Keratinocyte (primary cell): ENCODE data around the gene LPCAT2. TPM values are rescaled to one million over a fixed set of nuclear protein-coding genes. Genes with fewer than 3 reads are reported as not detected.

ENCODE experiments used
- DNase-seq: peaks from one replicate; pipeline ENCODE4 v3.0.0-alpha.2; 2011; ENCODE audit warnings: low read depth, missing footprints, low spot score
- FAIRE-seq: peaks from 2 replicates; lab custom pipeline; 2011; peaks lifted over from hg19 to GRCh38; lab: Jason Lieb, UNC
- H2AFZ ChIP-seq: 2 replicates; pipeline ENCODE4 v1.6.0; 2012; ENCODE audit warnings: low read length, control low read depth, inconsistent platforms; ENCODE audit not compliant: control insufficient read depth
- H3K27ac ChIP-seq: 2 replicates; pipeline ENCODE4 v1.5.1; 2011; ENCODE audit warnings: low read length; ENCODE audit not compliant: control insufficient read depth, insufficient read depth
- H3K27me3 ChIP-seq: 3 replicates; pipeline ENCODE4 v1.6.0; 2011; ENCODE audit warnings: low read length; ENCODE audit not compliant: control insufficient read depth, insufficient read depth; ENCODE audit errors: extremely low read depth
- H3K36me3 ChIP-seq, 2 experiments: 2 replicates in 1 of 2; 3 replicates in 1 of 2; pipeline ENCODE4 v1.5.1; 2011; ENCODE audit warnings: low read length in 2 of 2, mild to moderate bottlenecking in 1 of 2; ENCODE audit not compliant: control insufficient read depth in 2 of 2, insufficient read depth in 2 of 2; ENCODE audit errors: extremely low read depth in 1 of 2
- H3K4me1 ChIP-seq: 3 replicates; pipeline ENCODE4 v1.5.1; 2011; ENCODE audit warnings: low read length; ENCODE audit not compliant: control insufficient read depth, insufficient read depth; ENCODE audit errors: extremely low read depth
- H3K4me2 ChIP-seq: 3 replicates; pipeline ENCODE4 v1.6.0; 2011; ENCODE audit warnings: low read depth, low read length; ENCODE audit not compliant: control insufficient read depth, insufficient read depth; ENCODE audit errors: extremely low read depth
- H3K4me3 ChIP-seq, 3 experiments: fragments of 200-600 bp in 1 of 3; sonication (generic) in 1 of 3; 2 replicates in 2 of 3; 3 replicates in 1 of 3; pipeline ENCODE4 v1.5.1; 2011 to 2016; ENCODE audit warnings: low read length in 3 of 3, mild to moderate bottlenecking in 3 of 3, control low read depth in 2 of 3, inconsistent platforms in 1 of 3, low read depth in 1 of 3, mixed read lengths in 1 of 3, mixed run types in 1 of 3, moderate library complexity in 1 of 3; ENCODE audit not compliant: control insufficient read depth in 2 of 3, insufficient read depth in 2 of 3; ENCODE audit errors: extremely low read depth in 1 of 3
- H3K79me2 ChIP-seq: 2 replicates; pipeline ENCODE4 v1.6.0; 2012; ENCODE audit warnings: low read length; ENCODE audit not compliant: control insufficient read depth, insufficient read depth
- H3K9ac ChIP-seq: 3 replicates; pipeline ENCODE4 v1.6.0; 2011; ENCODE audit warnings: low read length; ENCODE audit not compliant: control insufficient read depth, insufficient read depth; ENCODE audit errors: extremely low read depth
- H3K9me1 ChIP-seq: 3 replicates; pipeline ENCODE4 v1.6.0; 2011; ENCODE audit warnings: low read length; ENCODE audit not compliant: control insufficient read depth, insufficient read depth; ENCODE audit errors: extremely low read depth
- H3K9me3 ChIP-seq: 2 replicates; pipeline ENCODE4 v1.5.1; 2012; ENCODE audit warnings: low read depth, low read length; ENCODE audit not compliant: control insufficient read depth
- H4K20me1 ChIP-seq: 3 replicates; pipeline ENCODE4 v1.6.0; 2011; ENCODE audit warnings: low read length; ENCODE audit not compliant: control insufficient read depth, insufficient read depth; ENCODE audit errors: extremely low read depth
- EZH2 ChIP-seq: IDR thresholded peaks from one replicate; pipeline ENCODE4 v1.6.1; 2012; ENCODE audit warnings: inconsistent platforms, mild to moderate bottlenecking, low read length, moderate library complexity
- dilution Hi-C: fragments of 300-500 bp; cut with MboI; formaldehyde crosslinking; loops from one replicate; pipeline ENCODE4 v1.7.0; 2020; ENCODE audit warnings: low sequenced_read_pairs; ENCODE audit not compliant: extremely low pct_ligation_motif_present
- polyA plus RNA-seq, 5 experiments: library from polyadenylated mRNA; depleted of rRNA in 3 of 5; stranded (reverse) in 3 of 5; stranded (forward) in 1 of 5; unstranded in 1 of 5; fragments of >200 nt; gene quantifications; 1 replicate in 1 of 5; 2 replicates in 3 of 5; 3 replicates in 1 of 5; pipeline versions ENCODE4 v1.2.1 to v1.2.3, GENCODE V29; 2011 to 2012; ENCODE audit warnings: missing spikeins in 2 of 5, low read depth in 1 of 5, low replicate concordance in 1 of 5
- TF ChIP-seq, protein P1 (sequence below), 3 experiments: IDR thresholded peaks in 1 of 3; conservative IDR thresholded peaks in 1 of 3; optimal IDR thresholded peaks in 1 of 3; 2 replicates in 2 of 3; 3 replicates in 1 of 3; pipeline versions ENCODE3 to v1.5.1; 2011; ENCODE audit warnings: low read length in 3 of 3, mild to moderate bottlenecking in 3 of 3, moderate library complexity in 2 of 3, control low read depth in 1 of 3, inconsistent platforms in 1 of 3; ENCODE audit not compliant: insufficient read depth in 2 of 3; ENCODE audit errors: extremely low read depth in 1 of 3

The LPCAT2 gene
- polyA plus RNA-seq, 1 donor (not counting 4 experiments of a cell fraction or from before 2014, with no cell fraction given), result 54.4 TPM

DNA sequence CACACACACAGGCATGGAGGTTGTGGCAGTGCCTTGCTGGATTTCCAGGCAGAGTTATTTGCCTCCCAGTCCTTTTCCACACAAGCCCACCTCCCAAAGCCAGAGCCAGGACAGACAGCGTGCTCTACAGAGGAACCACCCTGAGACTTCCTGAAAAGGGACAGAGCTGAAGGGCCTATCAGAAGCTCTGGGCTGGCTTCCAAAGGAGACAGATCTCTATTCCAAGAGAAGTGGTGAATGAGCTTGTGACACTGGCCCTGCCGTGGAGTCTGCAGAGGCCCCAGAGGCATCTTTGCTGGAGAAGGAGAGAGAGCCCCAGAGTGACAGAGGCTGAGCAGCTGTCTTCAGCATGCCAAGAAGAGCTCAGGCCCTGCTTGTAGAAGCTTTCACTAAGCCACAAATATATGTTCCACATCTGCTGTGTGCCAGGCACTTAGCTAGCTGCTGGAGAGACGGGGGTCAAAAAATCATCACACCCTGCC lies 8.3 kb upstream of the LPCAT2 start:
- no peaks in the 10 kb centered on the region for H3K36me3 ChIP-seq
- peak overlapping the region; percentile 65 for H3K9ac ChIP-seq
- no peaks in the 10 kb centered on the region for H3K27me3 ChIP-seq
- no peaks in the 10 kb centered on the region for H3K9me1 ChIP-seq
- TF ChIP-seq, protein P1, sequence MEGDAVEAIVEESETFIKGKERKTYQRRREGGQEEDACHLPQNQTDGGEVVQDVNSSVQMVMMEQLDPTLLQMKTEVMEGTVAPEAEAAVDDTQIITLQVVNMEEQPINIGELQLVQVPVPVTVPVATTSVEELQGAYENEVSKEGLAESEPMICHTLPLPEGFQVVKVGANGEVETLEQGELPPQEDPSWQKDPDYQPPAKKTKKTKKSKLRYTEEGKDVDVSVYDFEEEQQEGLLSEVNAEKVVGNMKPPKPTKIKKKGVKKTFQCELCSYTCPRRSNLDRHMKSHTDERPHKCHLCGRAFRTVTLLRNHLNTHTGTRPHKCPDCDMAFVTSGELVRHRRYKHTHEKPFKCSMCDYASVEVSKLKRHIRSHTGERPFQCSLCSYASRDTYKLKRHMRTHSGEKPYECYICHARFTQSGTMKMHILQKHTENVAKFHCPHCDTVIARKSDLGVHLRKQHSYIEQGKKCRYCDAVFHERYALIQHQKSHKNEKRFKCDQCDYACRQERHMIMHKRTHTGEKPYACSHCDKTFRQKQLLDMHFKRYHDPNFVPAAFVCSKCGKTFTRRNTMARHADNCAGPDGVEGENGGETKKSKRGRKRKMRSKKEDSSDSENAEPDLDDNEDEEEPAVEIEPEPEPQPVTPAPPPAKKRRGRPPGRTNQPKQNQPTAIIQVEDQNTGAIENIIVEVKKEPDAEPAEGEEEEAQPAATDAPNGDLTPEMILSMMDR (optimal IDR thresholded peaks at IDR 0.05 in 1 of 3, IDR thresholded peaks at IDR 0.05 in 1 of 3, conservative IDR thresholded peaks at IDR 0.05 in 1 of 3; ENCODE audit: extremely low read depth in 1 of 3, insufficient read depth in 2 of 3, low read length in 3 of 3), result no peak
- TF ChIP-seq EZH2, result no peak
- no peaks in the 10 kb centered on the region for H3K79me2 ChIP-seq
- H2AFZ ChIP-seq, result peak overlapping the region; percentile 34
- H3K4me2 ChIP-seq, result peak overlapping the region; percentile 63
- no peaks in the 10 kb centered on the region for H4K20me1 ChIP-seq
- peak overlapping the region; percentile 83 for H3K27ac ChIP-seq
- dilution Hi-C loops, result no loop called here
- DNase-seq (no peak), FAIRE-seq (peak; percentile 39)
- H3K9me3 ChIP-seq, result no peaks in the 10 kb centered on the region
- H3K4me1 ChIP-seq, result peaks cover 72% of the 10 kb centered on the region
- H3K4me3 ChIP-seq, result no peak overlapping the region

DNA sequence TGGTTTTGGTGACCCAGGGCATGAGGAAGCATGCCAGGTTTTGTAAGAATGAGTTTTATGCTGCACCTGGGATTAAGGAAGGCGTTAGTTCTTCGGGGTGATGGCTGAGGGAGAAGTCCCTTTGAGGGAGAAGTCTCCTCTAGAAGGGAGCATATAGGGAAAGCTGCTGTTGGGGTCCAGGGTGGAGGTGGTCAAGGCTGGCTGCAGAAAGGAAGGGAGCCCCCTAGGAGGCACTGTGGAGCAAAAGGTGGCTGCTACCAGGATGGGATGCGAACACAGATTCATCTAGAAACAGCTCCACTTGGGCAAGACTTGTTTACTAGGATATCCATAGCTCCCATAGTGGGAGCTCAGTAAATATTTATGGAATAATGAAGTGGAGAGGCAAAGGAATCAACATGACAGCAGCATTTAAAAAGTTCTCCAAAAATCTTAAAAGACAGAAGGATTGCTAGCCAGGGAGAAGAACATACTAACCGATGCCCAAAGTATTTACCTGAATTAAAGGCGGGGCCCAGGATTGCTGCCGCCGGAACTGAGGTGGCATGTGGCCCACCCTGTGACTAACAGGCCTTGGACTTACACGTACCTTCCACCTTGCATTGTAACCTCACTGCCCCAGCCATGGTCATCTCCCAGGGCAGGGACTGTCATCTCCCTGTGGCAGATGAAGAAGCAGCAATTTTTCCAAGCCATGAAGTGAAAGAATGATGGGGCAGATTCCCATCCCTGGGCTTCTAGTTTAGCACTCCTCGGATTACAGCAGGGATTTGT lies 7.1 kb upstream of the LPCAT2 start:
- Histone ChIP-seq H3K4me1 (peaks cover 60% of the 10 kb centered on the region), H3K27me3 (no peaks in the 10 kb centered on the region), H3K79me2 (no peaks in the 10 kb centered on the region), H2AFZ (no peak overlapping the region), H3K27ac (peak overlapping the region; percentile 30), H3K4me2 (peak overlapping the region; percentile 37), H3K4me3 (no peak overlapping the region), H3K9me1 (no peaks in the 10 kb centered on the region), H3K9me3 (no peaks in the 10 kb centered on the region), H4K20me1 (no peaks in the 10 kb centered on the region), H3K9ac (peak overlapping the region; percentile 16), H3K36me3 (no peaks in the 10 kb centered on the region)
- dilution Hi-C loops, result no loop called here
- TF ChIP-seq, protein P1 (optimal IDR thresholded peaks at IDR 0.05 in 1 of 3, IDR thresholded peaks at IDR 0.05 in 1 of 3, conservative IDR thresholded peaks at IDR 0.05 in 1 of 3; ENCODE audit: extremely low read depth in 1 of 3, insufficient read depth in 2 of 3, low read length in 3 of 3), result peak; percentile 25 to 53 (median 37)
- TF ChIP-seq EZH2, result no peak
- FAIRE-seq (no peak), DNase-seq (no peak)
